HG03575 (cell line): Measurements from ENCODE around the gene PCSK5.

ENCODE experiments used
- ATAC-seq: cut with Tn5 transposase; IDR thresholded peaks from one replicate; pipeline ENCODE4 v1.9.1; 2021; ENCODE audit not compliant: unreplicated experiment, insufficient number of reproducible peaks, low FRiP score; ENCODE audit errors: extremely low read depth

The PCSK5 gene

DNA sequence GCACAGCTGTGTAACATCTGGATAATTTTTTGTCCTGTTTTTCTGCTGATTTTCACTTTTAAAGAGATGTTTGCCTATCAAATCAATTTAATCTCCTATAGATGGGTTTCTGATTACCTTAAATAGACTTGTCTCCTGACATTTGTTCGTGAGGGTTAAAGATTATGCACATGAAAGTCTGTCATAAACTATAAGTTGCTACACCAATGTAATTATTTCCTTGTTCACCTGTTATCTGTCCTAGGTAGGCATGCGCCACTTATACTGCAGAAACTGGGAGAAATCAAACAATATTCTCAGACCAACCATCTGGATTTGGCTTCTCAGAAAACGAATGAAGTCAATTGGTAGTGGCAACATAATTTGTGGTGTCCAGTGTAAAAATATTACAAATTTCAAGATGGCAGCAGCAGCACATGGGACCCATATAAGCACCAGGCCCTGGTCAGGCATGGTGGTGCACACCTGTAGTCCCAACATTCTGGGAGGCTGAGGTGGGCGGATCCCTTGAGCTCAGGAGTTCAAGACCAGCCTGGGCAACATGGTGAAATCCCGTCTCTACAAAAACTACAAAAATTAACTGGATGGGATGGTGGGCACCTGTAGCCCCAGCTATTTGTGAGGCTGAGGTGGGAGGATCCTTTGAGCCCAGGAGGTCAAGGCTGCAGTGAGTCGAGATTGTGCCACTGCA, 483.5 kb downstream of the PCSK5 start:
- no peak for ATAC-seq

GRCh38 chr9:76374783-76375559, 484.5 kb downstream of the PCSK5 start:
- no peak for ATAC-seq

GRCh38 chr9:76377791-76378190, 487.3 kb downstream of the PCSK5 start:
- no peak for ATAC-seq

GRCh38 chr9:76378367-76379073, 488.0 kb downstream of the PCSK5 start:
- no peak for ATAC-seq

DNA sequence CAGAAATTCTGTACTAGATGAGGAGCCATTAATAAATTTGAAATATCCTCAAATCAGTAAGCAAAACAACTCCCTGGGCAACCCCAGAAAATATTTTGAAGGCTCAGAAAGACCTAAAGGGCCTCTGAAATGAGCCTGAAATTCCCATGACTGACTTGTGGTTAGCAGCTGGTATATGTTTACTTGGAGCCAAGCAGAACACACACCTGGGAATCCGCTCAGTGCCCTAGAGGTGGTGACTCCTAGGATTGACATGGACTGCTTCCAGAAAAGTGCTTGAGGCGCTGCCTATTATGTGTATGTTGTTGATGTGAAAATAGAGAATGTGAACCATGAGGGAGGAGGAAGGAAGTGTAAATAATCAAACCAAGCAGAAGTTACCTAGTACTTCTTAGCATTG, 489.0 kb downstream of the PCSK5 start:
- ATAC-seq, result no peak

- ATAC-seq, result no peak
Observed at GRCh38 chr9:76390656-76391055, 500.2 kb downstream of the PCSK5 start.

DNA sequence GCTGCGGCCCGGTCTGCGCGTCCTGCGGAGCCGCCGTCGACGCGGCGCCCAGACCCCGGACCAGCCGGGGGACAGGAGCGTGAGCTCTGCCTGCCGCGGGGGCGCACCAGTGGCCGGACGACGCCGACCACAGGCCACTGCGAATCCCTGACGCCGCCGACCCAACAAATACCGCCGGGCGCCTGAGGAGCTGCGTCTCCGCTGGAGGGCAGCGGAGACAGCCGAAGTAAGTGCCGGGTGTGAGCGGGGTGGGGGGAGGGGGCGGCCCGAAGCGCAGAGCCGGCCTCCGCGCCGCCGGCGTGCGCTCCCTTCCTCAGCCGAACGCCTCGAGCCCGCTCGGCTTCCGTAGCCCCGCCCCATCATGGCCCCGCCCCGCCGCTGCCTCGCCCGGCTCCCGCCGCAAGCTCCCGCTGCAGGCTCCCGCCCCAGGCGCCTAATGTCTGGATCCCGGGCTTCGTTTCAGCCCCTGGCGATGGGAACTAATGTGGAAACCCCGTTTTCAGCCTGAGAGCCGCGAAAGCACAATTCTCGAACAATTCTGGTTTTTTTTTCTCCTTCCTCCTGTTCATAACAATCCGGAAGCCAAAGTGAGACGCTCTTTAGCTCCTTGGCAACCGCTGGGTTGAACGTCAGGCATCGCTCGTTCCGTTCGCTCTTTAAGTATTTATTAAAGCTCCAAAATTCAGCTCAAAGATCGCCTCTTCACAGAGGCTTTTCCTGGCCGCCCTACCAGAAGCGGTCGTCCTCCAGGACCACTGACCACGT, 503.9 kb downstream of the PCSK5 start, which contains the start of gene RFK:
Gene RFK (minus strand): TSS at position 232 of the 765 bp plus-strand sequence. CDS start 255 bp downstream, outside the sequence.
- peak; percentile 61 for ATAC-seq

GRCh38 chr9:76394960-76395252, 504.4 kb downstream of the PCSK5 start:
- ATAC-seq, result peak; percentile 40

DNA sequence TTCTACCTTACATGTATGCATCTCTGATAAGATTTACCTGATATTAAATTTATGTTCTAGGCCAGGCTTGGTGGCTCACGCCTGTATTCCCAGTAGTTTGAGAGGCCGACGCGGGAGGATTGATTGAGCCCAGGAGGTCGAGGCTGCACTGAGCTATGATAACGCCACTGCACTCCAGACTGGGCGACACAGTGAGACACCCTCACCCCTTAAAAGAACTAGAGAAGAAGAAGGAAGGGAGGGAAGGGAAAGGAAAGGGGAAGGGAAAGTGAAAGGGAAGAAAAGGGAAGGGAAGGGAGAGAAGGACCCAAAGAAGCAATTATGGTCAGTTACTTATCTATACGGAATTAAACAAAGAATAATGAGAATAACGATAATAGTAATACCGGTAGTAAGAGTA, 504.9 kb downstream of the PCSK5 start:
- ATAC-seq, result no peak

- no peak for ATAC-seq
Observed at GRCh38 chr9:76396144-76396543, 505.7 kb downstream of the PCSK5 start.

GRCh38 chr9:76396597-76396996, 506.1 kb downstream of the PCSK5 start:
- ATAC-seq, result no peak

DNA sequence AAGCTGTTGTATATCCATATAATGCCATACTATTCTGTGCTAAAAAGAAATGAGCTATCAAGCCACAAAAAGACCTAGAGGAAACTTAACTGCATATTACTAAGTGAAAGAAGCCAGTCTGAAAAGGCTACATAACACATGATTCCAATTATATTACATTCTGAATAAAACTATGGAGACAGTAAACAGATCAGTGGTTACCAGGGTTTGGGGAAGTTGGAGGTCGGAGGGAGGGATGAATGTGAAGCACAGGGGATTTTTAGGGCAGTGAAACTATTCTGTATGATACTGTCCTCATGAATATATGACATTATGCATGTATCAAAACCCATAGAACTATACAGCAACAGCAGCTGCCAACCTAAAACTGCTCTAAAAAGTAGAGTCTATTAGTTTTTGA, 509.4 kb downstream of the PCSK5 start:
- ATAC-seq, result no peak

GRCh38 chr9:76400534-76401096, 510.1 kb downstream of the PCSK5 start:
- no peak for ATAC-seq

DNA sequence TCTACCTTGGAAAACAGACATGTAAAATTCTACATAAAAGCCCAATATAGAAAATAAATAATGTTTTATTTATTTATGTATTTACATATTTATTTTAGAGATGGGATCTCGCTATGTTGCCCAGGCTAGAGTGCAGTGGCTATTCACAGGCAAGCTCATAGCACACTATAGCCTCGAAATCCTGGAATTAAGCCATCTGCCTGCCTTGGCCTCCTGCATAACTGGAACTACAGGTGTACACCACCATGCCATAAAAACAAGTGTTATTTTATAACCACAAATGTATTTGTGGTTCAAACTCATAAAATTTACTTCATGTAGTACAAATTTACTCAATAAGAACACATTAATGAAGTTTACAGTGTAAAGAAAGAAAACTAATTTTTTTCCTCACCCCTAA, 510.7 kb downstream of the PCSK5 start:
- ATAC-seq, result no peak

GRCh38 chr9:76401580-76402354, 511.3 kb downstream of the PCSK5 start:
- no peak for ATAC-seq

GRCh38 chr9:76403352-76403751, 512.9 kb downstream of the PCSK5 start:
- ATAC-seq, result no peak

GRCh38 chr9:76404401-76404800, 513.9 kb downstream of the PCSK5 start:
- no peak for ATAC-seq

- no peak for ATAC-seq
Observed at GRCh38 chr9:76405340-76405739, 514.9 kb downstream of the PCSK5 start.
